HL-60 (cell line): ENCODE data around the gene LAMA5.

ENCODE experiments used
- DNase-seq, 2 experiments: peaks; one replicate each; pipeline ENCODE4 v3.0.0-alpha.2; 2010 to 2020; ENCODE audit warnings: low read depth in 1 of 2, low spot score in 1 of 2
- H3K27ac ChIP-seq: fragments of 250-450 bp; sonication (Bioruptor Pico); replicated peaks from 2 replicates; pipeline ENCODE4 v1.5.1; 2020; ENCODE audit warnings: mild to moderate bottlenecking, moderate library complexity
- H3K27me3 ChIP-seq: fragments of 250-450 bp; sonication (Bioruptor Pico); 2 replicates; pipeline ENCODE4 v1.5.1; 2021; ENCODE audit warnings: mild to moderate bottlenecking, moderate library complexity; ENCODE audit not compliant: insufficient read depth, poor library complexity, severe bottlenecking
- H3K4me3 ChIP-seq: replicated peaks from 2 replicates; pipeline ENCODE4 v1.5.1; 2011; ENCODE audit warnings: mild to moderate bottlenecking, control low read depth, low read length; ENCODE audit not compliant: insufficient read depth
- GABPA ChIP-seq: IDR thresholded peaks from 2 replicates; pipeline ENCODE4 v1.6.1; 2012; ENCODE audit warnings: low read depth
- POLR2AphosphoS5 ChIP-seq: IDR thresholded peaks from 2 replicates; pipeline ENCODE4 v1.6.1; 2012; ENCODE audit warnings: low read depth
- SPI1 ChIP-seq: IDR thresholded peaks from 2 replicates; pipeline ENCODE4 v1.6.1; 2012; ENCODE audit warnings: low read depth, mild to moderate bottlenecking, borderline replicate concordance
- TF ChIP-seq, protein P1 (sequence below): IDR thresholded peaks from one replicate; pipeline ENCODE4 v1.5.1; 2011; ENCODE audit warnings: low read length, control low read depth, inconsistent platforms; ENCODE audit not compliant: insufficient read depth
- TF ChIP-seq, protein P2 (sequence below): IDR thresholded peaks from 2 replicates; pipeline ENCODE4 v1.6.1; 2012; ENCODE audit warnings: low read depth; ENCODE audit not compliant: insufficient replicate concordance

The LAMA5 gene

DNA sequence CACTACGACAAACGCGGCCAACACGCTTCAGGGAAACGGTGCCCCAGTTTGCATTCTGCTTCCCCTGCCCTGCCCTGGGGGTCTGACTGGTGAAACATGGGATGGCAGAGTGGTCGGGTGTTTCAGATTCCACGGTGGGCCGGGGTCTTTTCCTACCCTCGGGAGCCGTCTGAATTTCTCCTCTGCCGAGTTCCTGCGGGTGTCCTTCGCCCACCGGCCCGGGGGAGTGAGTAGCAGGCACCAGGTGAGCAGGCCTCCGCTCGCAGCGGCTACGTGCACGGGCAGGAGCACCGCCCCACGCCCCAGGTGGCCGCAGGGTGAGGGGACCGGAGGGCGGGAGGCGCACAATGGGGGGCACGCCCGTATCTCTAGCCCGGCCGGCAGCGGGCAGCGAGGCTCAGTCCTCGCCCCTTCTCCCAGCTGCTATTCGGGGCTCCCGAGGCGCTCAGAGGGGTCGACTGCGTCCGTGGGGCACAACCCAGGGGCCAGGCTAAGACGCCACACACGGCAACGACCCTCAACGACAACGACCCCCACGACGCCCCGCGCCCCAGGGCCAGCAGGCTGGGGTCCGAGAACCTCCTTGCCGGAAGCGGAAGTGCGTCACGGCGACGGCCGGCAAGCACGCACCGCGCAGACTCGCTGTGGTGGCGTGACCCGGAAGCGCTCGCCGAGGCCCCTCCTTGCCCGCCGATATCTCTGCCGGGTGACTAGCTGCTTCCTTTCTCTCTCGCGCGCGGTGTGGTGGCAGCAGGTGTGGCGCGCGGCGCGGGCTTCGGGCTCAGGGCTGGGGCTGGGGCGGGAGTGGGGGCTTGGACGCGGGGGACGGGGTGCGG, 19.5 kb upstream of the LAMA5 start, which contains the start of gene RPS21:
Gene RPS21, plus strand, starts transcription at position 721 of the 836 bp plus-strand sequence. CDS start 236 bp downstream, outside the sequence.
- DNase-seq: peak; percentile 93 to 94

DNA sequence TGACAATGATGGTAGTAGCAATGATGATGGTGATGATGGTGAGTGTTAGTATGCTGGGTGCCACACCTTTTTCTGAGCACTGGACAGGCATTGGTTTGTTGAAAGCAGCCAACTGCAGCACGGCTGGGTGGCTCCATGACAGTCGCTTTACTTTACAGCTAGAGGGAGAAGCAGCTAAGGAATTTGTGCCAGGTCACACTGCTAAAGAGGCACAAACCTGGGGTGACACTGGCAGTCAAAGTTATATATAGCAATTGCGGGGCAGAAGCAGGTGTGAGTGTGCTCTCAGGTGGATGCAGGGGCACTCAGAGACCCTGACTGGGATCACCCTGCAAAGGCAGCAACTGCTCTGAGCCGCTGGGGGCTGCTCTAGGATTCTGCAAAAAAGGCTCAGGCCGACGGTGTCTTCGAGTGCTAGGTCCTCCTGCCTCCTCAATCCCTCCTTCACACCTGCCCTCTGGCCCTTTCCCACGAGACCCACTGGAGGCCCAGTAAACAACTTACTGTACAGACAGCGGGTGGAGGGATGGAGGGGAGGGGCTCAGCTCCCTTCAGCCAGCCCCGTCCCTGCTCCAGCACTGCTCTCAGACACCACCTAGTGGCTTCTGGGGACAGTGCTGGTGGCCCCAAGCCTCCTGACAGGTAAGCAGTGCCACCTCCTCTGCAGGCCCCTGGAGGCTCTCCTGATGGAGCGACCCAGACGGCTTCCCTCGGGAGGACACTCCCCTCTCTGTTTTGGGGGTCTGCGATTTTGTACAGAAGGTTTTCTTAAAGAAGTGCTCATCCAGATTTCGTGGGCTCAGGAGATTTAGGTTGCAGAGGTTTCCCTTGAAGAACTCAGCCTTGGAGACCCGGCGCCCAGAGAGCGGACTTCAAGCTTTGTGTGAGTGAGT, 15.4 kb upstream of the LAMA5 start:
- no peak overlapping the region for H3K4me3 ChIP-seq
- H3K27me3 ChIP-seq: no peaks in the 10 kb centered on the region
- no peak for TF ChIP-seq POLR2AphosphoS5
- TF ChIP-seq, protein P1, sequence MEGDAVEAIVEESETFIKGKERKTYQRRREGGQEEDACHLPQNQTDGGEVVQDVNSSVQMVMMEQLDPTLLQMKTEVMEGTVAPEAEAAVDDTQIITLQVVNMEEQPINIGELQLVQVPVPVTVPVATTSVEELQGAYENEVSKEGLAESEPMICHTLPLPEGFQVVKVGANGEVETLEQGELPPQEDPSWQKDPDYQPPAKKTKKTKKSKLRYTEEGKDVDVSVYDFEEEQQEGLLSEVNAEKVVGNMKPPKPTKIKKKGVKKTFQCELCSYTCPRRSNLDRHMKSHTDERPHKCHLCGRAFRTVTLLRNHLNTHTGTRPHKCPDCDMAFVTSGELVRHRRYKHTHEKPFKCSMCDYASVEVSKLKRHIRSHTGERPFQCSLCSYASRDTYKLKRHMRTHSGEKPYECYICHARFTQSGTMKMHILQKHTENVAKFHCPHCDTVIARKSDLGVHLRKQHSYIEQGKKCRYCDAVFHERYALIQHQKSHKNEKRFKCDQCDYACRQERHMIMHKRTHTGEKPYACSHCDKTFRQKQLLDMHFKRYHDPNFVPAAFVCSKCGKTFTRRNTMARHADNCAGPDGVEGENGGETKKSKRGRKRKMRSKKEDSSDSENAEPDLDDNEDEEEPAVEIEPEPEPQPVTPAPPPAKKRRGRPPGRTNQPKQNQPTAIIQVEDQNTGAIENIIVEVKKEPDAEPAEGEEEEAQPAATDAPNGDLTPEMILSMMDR: peak; percentile 90
- DNase-seq: peak in 1 of 2 experiments; percentile 81
- H3K27ac ChIP-seq: no peak overlapping the region

More for the DNA sequence above, 19.5 kb upstream of the LAMA5 start, which contains the start of gene RPS21:
- peak within 1 kb of the TSS; percentile 90 for H3K27ac ChIP-seq
- peak within 1 kb of the TSS; percentile 87 for H3K4me3 ChIP-seq
- H3K27me3 ChIP-seq: no peaks in the 10 kb centered on the region
- TF ChIP-seq, protein P2, sequence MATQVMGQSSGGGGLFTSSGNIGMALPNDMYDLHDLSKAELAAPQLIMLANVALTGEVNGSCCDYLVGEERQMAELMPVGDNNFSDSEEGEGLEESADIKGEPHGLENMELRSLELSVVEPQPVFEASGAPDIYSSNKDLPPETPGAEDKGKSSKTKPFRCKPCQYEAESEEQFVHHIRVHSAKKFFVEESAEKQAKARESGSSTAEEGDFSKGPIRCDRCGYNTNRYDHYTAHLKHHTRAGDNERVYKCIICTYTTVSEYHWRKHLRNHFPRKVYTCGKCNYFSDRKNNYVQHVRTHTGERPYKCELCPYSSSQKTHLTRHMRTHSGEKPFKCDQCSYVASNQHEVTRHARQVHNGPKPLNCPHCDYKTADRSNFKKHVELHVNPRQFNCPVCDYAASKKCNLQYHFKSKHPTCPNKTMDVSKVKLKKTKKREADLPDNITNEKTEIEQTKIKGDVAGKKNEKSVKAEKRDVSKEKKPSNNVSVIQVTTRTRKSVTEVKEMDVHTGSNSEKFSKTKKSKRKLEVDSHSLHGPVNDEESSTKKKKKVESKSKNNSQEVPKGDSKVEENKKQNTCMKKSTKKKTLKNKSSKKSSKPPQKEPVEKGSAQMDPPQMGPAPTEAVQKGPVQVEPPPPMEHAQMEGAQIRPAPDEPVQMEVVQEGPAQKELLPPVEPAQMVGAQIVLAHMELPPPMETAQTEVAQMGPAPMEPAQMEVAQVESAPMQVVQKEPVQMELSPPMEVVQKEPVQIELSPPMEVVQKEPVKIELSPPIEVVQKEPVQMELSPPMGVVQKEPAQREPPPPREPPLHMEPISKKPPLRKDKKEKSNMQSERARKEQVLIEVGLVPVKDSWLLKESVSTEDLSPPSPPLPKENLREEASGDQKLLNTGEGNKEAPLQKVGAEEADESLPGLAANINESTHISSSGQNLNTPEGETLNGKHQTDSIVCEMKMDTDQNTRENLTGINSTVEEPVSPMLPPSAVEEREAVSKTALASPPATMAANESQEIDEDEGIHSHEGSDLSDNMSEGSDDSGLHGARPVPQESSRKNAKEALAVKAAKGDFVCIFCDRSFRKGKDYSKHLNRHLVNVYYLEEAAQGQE: peak; percentile 11
- TF ChIP-seq POLR2AphosphoS5: peak; percentile 91
- peak; percentile 73; the same call in 1 of the 2 replicates for TF ChIP-seq SPI1
- TF ChIP-seq GABPA: peak; percentile 95
- TF ChIP-seq, protein P1: no peak

DNA sequence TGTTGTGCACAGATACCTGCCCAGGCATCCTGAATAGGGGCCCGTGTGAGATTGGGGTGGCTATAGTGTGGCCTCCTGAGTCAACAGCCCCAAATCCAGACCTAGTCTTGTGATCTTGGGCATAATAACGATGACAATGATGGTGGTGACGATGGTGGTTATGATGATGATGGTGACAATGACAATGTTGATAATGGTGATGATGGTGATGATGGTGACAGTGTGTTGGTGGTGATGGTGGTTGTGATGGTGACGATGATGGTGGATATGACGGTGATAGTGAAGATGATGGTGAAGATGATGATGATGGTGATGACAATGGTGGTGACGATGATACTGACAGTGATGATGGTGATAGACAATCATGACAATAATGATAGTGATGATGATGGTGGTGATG, 14.7 kb upstream of the LAMA5 start:
- Histone ChIP-seq H3K27ac (no peak overlapping the region), H3K27me3 (no peaks in the 10 kb centered on the region), H3K4me3 (no peak overlapping the region)
- TF ChIP-seq SPI1: no peak
- no peak for DNase-seq

DNA sequence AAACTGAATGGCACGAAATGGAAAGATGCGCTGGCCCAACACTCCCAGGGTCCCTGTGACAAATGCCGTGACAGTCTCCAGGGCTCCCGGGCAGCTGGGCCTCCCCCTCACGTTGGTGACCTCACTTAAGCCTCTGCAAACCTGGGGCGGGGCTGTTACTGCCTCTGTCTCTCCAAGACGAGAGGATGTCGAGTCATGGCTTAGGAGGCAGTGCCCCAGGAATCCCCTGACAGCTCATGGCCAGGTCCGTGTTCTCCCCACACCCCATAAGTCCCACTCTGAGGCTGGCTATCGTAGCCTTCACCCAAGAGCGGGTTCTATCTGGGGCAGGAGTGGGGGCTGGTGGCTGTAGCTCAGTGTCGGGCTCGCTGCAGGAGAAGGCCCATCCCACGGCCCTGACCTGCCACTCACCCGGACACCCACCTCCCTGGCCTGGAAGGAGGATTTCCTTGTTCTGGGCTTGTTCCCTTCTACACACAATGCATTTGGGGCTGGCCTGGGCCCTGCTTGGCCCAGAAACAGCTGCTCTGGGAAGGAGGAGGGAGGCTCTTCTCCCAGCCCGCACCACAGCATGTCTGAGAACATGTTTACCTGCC, 14.2 kb upstream of the LAMA5 start:
- no peak for DNase-seq
- TF ChIP-seq, protein P2: no peak
- TF ChIP-seq, protein P1: no peak
- TF ChIP-seq GABPA: no peak
- TF ChIP-seq SPI1: no peak
- TF ChIP-seq POLR2AphosphoS5: no peak
- no peaks in the 10 kb centered on the region for H3K27me3 ChIP-seq
- H3K4me3 ChIP-seq: no peak overlapping the region
- no peak overlapping the region for H3K27ac ChIP-seq
